ENCODE measurements around the gene PGM5. TPM values are rescaled to one million over a fixed set of nuclear protein-coding genes. Genes with fewer than 3 reads are reported as not detected.

Gene PGM5
- total RNA-seq, 1 experiment from 2014 or later, result not detected

GRCh38 chr9:68555437-68556150 lies 199.2 kb downstream of the PGM5 start:
- Histone ChIP-seq H3K56ac (ENCODE audit: insufficient read length, low read depth, low read length) (no peak overlapping the region), H2BK5ac (ENCODE audit: insufficient read length, low read length) (no peak overlapping the region), H3K27me3 (ENCODE audit: insufficient read depth, low read length) (no peaks in the 10 kb centered on the region; the same call in 1 of the 2 replicates), H3K79me1 (ENCODE audit: insufficient read depth, low read depth, low read length, poor library complexity, severe bottlenecking) (no peaks in the 10 kb centered on the region), H2AFZ (ENCODE audit: low read length) (no peak overlapping the region), H2BK15ac (ENCODE audit: low read depth, low read length) (no peak overlapping the region), H2BK12ac (ENCODE audit: insufficient read length, low read depth, low read length) (no peak overlapping the region), H3K27ac (ENCODE audit: insufficient read length, low read depth, low read length) (no peak overlapping the region), H3K4ac (ENCODE audit: low read depth, low read length) (no peak overlapping the region), H3K79me2 (ENCODE audit: insufficient read depth, low read length) (no peaks in the 10 kb centered on the region), H4K5ac (ENCODE audit: insufficient read length, low read depth, low read length) (no peak overlapping the region), H3K4me1 (ENCODE audit: insufficient read depth, low read length) (no peaks in the 10 kb centered on the region), H3T11ph (ENCODE audit: low read length) (no peak overlapping the region), H3K23me2 (ENCODE audit: insufficient read length, low read depth, low read length, poor library complexity, severe bottlenecking) (no peaks in the 10 kb centered on the region), H2BK20ac (ENCODE audit: low read depth, low read length, poor library complexity, severe bottlenecking) (no peak overlapping the region), H3K18ac (ENCODE audit: insufficient read length, low read depth, low read length) (no peak overlapping the region), H3K9me3 (ENCODE audit: control insufficient read depth, low read depth, low read length) (no peaks in the 10 kb centered on the region), H2AK5ac (ENCODE audit: insufficient read length, low read length) (no peak overlapping the region), H3K23ac (ENCODE audit: insufficient read length, low read depth, low read length) (no peak overlapping the region), H2BK120ac (ENCODE audit: low read depth, low read length, poor library complexity, severe bottlenecking) (no peak overlapping the region), H4K91ac (ENCODE audit: insufficient read length, low read depth, low read length) (no peak overlapping the region), H3K4me2 (ENCODE audit: insufficient read depth, insufficient read length, low read length) (no peak overlapping the region), H3K14ac (ENCODE audit: insufficient read depth, low read length) (no peak overlapping the region), H4K8ac (replicated peaks; ENCODE audit: insufficient read length, low read depth, low read length) (no peak overlapping the region), H4K20me1 (ENCODE audit: control insufficient read depth, insufficient read depth, insufficient read length) (no peaks in the 10 kb centered on the region), H3K9ac (ENCODE audit: extremely low read depth, insufficient read length, low read length) (no peak overlapping the region)
- DNase-seq, result no peak
- Mint-ChIP-seq H3K36me3 (ENCODE audit: insufficient read depth in 1 of 3, low read depth in 3 of 3) (no peaks in the 10 kb centered on the region), H3K27me3 (ENCODE audit: low read depth) (peaks cover 98% of the 10 kb centered on the region), H3K4me3 (no peak overlapping the region), H3K27ac (no peak overlapping the region), H3K9me3 (no peaks in the 10 kb centered on the region), H3K4me1 (peaks cover 8 to 15% of the 10 kb centered on the region in 2 experiments)
- no peak for TF ChIP-seq CTCF (conservative IDR thresholded peaks at IDR 0.05)
- WGBS (ENCODE audit: extremely low coverage, insufficient read length, low lambda C conversion rate), result no CpG with 5 or more reads among the region's 1 CpG
